ENCODE data around the gene STAMBPL1.

DNA sequence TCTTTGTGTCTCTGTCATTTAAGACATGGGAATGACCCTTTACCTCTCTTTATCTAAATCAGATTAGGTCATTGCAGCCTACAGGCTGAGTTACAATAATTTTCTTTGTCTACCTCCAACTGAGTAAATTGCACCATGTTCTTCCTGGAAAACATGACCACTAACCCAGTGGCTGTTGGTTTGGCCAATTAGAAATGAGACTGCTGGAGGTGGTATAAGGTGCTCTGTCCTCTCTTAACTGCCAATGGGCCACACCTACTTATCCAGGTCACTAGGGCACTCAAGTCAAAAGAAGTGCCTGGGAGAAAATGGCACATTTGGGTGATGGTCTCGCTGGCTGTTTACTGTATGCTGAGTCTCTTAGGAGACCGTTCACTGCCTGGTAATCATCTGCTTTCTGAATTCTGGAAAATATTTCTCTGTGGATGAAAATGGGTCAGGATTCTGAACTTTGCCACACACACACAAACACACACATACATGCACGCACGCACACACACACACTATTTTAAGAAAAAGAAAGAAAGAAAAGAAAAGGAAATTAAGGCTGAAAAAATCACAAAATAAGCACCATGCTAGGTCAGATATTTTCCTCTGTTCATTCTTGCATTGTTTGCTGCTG, 16.4 kb downstream of the STAMBPL1 start:
- TF ChIP-seq, protein P1, sequence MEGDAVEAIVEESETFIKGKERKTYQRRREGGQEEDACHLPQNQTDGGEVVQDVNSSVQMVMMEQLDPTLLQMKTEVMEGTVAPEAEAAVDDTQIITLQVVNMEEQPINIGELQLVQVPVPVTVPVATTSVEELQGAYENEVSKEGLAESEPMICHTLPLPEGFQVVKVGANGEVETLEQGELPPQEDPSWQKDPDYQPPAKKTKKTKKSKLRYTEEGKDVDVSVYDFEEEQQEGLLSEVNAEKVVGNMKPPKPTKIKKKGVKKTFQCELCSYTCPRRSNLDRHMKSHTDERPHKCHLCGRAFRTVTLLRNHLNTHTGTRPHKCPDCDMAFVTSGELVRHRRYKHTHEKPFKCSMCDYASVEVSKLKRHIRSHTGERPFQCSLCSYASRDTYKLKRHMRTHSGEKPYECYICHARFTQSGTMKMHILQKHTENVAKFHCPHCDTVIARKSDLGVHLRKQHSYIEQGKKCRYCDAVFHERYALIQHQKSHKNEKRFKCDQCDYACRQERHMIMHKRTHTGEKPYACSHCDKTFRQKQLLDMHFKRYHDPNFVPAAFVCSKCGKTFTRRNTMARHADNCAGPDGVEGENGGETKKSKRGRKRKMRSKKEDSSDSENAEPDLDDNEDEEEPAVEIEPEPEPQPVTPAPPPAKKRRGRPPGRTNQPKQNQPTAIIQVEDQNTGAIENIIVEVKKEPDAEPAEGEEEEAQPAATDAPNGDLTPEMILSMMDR (conservative IDR thresholded peaks at IDR 0.05 in 1 of 2, IDR thresholded peaks at IDR 0.05 in 1 of 2; ENCODE audit: low read depth in 1 of 2, low read length in 2 of 2), result no peak
- no peak for TF ChIP-seq EZH2 (IDR thresholded peaks at IDR 0.05; ENCODE audit: low read length, missing control alignments)
